Suprapubic skin (tissue), 4 donors: ENCODE measurements around the gene ZNF408. TPM values are rescaled to one million over a fixed set of nuclear protein-coding genes. Genes with fewer than 3 reads are reported as not detected.

Source experiments
- DNase-seq, 2 donors: peaks; one replicate each; pipeline ENCODE4 v3.0.0-alpha.2; 2019; ENCODE audit warnings: low spot score in 2 of 2
- H3K27ac ChIP-seq: fragments of 200-600 bp; sonication (generic); one replicate; pipeline ENCODE4 v1.5.1; 2019
- H3K27me3 ChIP-seq: fragments of 200-600 bp; sonication (generic); one replicate; pipeline ENCODE4 v1.5.1; 2019
- H3K36me3 ChIP-seq: fragments of 200-600 bp; sonication (generic); one replicate; pipeline ENCODE4 v1.5.1; 2019
- H3K4me1 ChIP-seq: fragments of 200-600 bp; sonication (generic); one replicate; pipeline ENCODE4 v1.5.1; 2019
- H3K4me3 ChIP-seq: fragments of 200-600 bp; sonication (generic); one replicate; pipeline ENCODE4 v1.5.1; 2019; ENCODE audit warnings: mild to moderate bottlenecking
- H3K9me3 ChIP-seq: fragments of 200-600 bp; sonication (generic); one replicate; pipeline ENCODE4 v1.5.1; 2019
- CTCF ChIP-seq, 2 donors: fragments of 200-600 bp in 1 of 2; fragments of 450-650 bp in 1 of 2; sonication (generic) in 1 of 2; IDR thresholded peaks; one replicate each; pipeline ENCODE4 v1.5.1; 2016 to 2019; ENCODE audit warnings: antibody characterized with exemption in 2 of 2, mild to moderate bottlenecking in 1 of 2, moderate library complexity in 1 of 2
- EP300 ChIP-seq: sonication (generic); formaldehyde crosslinking; IDR thresholded peaks from one replicate; pipeline ENCODE4 v1.6.1; 2017; ENCODE audit warnings: antibody characterized with exemption
- POLR2A ChIP-seq, 2 donors: fragments of 450-650 bp; IDR thresholded peaks; one replicate each; pipeline ENCODE4 v1.6.1; 2017; ENCODE audit warnings: antibody characterized with exemption in 2 of 2, mild to moderate bottlenecking in 2 of 2, moderate library complexity in 2 of 2
- POLR2AphosphoS5 ChIP-seq, 3 donors: sonication (generic); formaldehyde crosslinking; IDR thresholded peaks; one replicate each; pipeline ENCODE4 v1.6.1; 2017; ENCODE audit warnings: antibody characterized with exemption in 3 of 3
- WGBS: methylation state at CpG from one replicate; pipeline ENCODE4 v1.1.5; 2018; 5-methylcytosine and 5-hydroxymethylcytosine counted together
- total RNA-seq, 4 donors: library from RNA; depleted of rRNA; stranded (reverse); fragments of >200 nt; gene quantifications; one replicate each; pipeline ENCODE4 v1.1.0, GENCODE V29; 2016

ZNF408 gene
- total RNA-seq, 4 donors from 2014 or later: 11.6 to 25.6 (median 13.7) TPM

GRCh38 chr11:46726206-46726862, 25.5 kb downstream of the ZNF408 start:
- TF ChIP-seq EP300 (no peak), POLR2AphosphoS5 (IDR thresholded peaks at IDR 0.05) (no peak), POLR2A (IDR thresholded peaks at IDR 0.05) (no peak), CTCF (IDR thresholded peaks at IDR 0.05) (no peak)
- Histone ChIP-seq H3K9me3 (no peaks in the 10 kb centered on the region), H3K36me3 (no peaks in the 10 kb centered on the region), H3K4me1 (no peaks in the 10 kb centered on the region), H3K27ac (no peak overlapping the region), H3K27me3 (no peaks in the 10 kb centered on the region), H3K4me3 (no peak overlapping the region)
- whole genome bisulfite sequencing: 89% methylated on average over 26 of the region's 26 CpGs
- DNase-seq: no peak

DNA sequence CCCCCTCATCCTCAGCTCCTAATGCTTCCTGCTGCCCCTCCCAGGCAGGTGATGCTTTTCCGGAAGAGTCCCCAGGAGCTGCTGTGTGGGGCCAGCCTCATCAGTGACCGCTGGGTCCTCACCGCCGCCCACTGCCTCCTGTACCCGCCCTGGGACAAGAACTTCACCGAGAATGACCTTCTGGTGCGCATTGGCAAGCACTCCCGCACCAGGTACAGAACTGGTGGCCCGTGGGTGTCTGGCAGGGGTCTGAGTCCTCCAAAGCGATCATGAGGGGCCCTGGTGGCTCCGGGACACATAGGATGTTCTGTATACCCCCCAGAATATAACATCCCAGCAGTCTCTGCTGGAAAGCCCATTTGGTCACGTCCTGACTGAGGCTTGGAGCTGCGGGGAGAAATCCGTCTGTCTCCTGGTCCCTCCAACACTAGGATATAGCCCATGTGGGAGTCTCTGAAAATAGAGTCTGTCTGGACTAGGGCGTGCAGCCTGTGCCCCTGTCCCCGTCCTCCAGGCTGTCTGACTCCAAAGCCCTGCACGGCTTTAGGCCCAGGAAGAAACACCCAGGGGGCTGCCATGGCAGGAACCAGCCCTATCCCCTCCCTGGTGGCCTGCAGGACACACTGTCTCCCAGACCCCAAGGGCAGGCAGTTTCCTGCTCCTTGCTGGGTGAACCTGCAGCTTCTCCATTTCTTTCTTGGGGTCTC, 27.3 kb downstream of the ZNF408 start:
- Histone ChIP-seq H3K27me3 (no peaks in the 10 kb centered on the region), H3K4me3 (no peak overlapping the region), H3K27ac (no peak overlapping the region), H3K9me3 (no peaks in the 10 kb centered on the region), H3K36me3 (no peaks in the 10 kb centered on the region), H3K4me1 (no peaks in the 10 kb centered on the region)
- 87% methylated on average over 17 of the region's 17 CpGs for WGBS
- TF ChIP-seq POLR2AphosphoS5 (IDR thresholded peaks at IDR 0.05) (no peak), POLR2A (IDR thresholded peaks at IDR 0.05) (no peak), CTCF (IDR thresholded peaks at IDR 0.05) (no peak), EP300 (no peak)
- DNase-seq: no peak

- TF ChIP-seq EP300 (no peak), POLR2AphosphoS5 (IDR thresholded peaks at IDR 0.05) (no peak)
- Histone ChIP-seq H3K4me1 (no peaks in the 10 kb centered on the region), H3K27ac (no peak overlapping the region), H3K4me3 (no peak overlapping the region), H3K9me3 (no peaks in the 10 kb centered on the region), H3K36me3 (no peaks in the 10 kb centered on the region), H3K27me3 (no peaks in the 10 kb centered on the region)
- no peak for DNase-seq
- 85% methylated on average over 9 of the region's 9 CpGs for WGBS
Measured at GRCh38 chr11:46728659-46729040, 27.8 kb downstream of the ZNF408 start.

DNA sequence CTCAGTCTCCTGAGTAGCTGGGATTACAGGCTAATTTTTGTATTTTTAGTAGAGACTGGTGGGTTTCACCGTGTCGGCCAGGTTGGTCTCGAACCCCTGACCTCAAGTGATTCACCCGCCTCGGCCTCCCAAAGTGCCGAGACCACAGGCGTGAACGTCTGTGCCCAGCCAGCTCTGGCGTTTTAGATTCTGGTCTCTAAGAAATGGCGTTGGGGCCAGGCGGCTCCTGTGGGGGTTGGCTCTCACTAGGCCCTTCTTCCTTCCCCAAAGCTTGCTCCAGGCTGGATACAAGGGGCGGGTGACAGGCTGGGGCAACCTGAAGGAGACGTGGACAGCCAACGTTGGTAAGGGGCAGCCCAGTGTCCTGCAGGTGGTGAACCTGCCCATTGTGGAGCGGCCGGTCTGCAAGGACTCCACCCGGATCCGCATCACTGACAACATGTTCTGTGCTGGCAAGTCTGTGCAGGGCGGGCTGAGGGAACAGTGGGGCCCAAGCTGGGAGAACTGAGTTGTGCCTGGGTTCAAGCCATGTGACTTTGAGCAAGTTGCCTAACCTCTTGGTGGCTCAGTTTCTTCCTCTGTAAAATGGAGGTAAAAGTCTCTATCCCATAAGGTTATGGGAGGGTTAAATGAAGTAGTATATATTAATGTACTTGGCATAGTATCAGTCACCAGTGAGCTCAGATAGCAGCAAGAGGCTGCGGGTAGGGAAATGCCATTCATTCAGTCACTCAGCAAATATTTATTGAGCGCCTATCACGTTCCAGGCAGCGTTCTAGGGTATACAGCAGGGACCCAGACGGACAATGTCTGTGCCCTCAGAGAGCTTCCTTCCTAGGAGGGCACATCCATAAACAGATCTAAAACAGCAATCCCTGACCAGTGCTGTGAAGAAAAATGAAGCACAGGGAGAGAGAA, 28.5 kb downstream of the ZNF408 start:
- Histone ChIP-seq H3K9me3 (no peaks in the 10 kb centered on the region), H3K4me1 (no peaks in the 10 kb centered on the region), H3K4me3 (no peak overlapping the region), H3K27me3 (no peaks in the 10 kb centered on the region), H3K36me3 (no peaks in the 10 kb centered on the region), H3K27ac (no peak overlapping the region)
- DNase-seq: no peak
- TF ChIP-seq POLR2AphosphoS5 (IDR thresholded peaks at IDR 0.05): no peak
- no peak for TF ChIP-seq EP300
- TF ChIP-seq POLR2A (IDR thresholded peaks at IDR 0.05): no peak
- no peak for TF ChIP-seq CTCF (IDR thresholded peaks at IDR 0.05)
- WGBS: 81% methylated on average over 22 of the region's 24 CpGs

DNA sequence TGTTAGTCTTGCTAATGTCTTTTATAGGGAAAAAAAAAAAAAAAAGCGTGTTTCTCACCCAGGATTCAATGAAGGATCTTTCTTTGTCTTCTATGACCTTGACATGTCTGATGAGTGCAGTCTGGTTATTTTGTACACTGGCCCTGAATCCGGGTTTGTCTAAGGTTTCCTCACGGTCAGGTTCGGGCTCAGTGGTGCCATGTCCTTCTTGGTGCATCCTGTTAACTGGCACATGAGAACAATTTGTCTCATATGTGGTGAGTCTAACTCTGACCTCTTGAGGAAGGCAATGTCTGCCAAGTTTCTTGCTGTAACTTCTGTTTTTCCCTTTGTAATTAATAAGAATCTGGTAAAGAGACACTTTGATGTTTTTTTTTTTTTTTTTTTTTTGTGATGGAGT, 30.7 kb downstream of the ZNF408 start:
- H3K36me3 ChIP-seq: no peaks in the 10 kb centered on the region
- no peak overlapping the region for H3K27ac ChIP-seq
- H3K4me3 ChIP-seq: no peak overlapping the region
- no peak for DNase-seq
- no peaks in the 10 kb centered on the region for H3K9me3 ChIP-seq
- WGBS: 88% methylated on average over 4 of the region's 4 CpGs
- H3K27me3 ChIP-seq: no peaks in the 10 kb centered on the region
- TF ChIP-seq POLR2AphosphoS5 (IDR thresholded peaks at IDR 0.05): no peak
- no peak for TF ChIP-seq CTCF (IDR thresholded peaks at IDR 0.05)
- no peak for TF ChIP-seq POLR2A (IDR thresholded peaks at IDR 0.05)
- TF ChIP-seq EP300: no peak
- H3K4me1 ChIP-seq: no peaks in the 10 kb centered on the region
